COLO668 (cell line): ENCODE results near the gene PTH1R.

Experiments used
- DNase-seq: peaks from one replicate; lab custom pipeline; 2025; ENCODE audit not compliant: unreplicated experiment; lab: John Stamatoyannopoulos, UW

The PTH1R gene

GRCh38 chr3:46926871-46927717 lies 49.6 kb downstream of the PTH1R start:
- DNase-seq, result no peak

- no peak for DNase-seq
These were observed 50.2 kb downstream of the PTH1R start for GRCh38 chr3:46927718-46928073.

- DNase-seq, result no peak
These were observed 50.8 kb downstream of the PTH1R start for GRCh38 chr3:46928282-46928681.

GRCh38 chr3:46929324-46929723 lies 51.8 kb downstream of the PTH1R start:
- no peak for DNase-seq

DNA sequence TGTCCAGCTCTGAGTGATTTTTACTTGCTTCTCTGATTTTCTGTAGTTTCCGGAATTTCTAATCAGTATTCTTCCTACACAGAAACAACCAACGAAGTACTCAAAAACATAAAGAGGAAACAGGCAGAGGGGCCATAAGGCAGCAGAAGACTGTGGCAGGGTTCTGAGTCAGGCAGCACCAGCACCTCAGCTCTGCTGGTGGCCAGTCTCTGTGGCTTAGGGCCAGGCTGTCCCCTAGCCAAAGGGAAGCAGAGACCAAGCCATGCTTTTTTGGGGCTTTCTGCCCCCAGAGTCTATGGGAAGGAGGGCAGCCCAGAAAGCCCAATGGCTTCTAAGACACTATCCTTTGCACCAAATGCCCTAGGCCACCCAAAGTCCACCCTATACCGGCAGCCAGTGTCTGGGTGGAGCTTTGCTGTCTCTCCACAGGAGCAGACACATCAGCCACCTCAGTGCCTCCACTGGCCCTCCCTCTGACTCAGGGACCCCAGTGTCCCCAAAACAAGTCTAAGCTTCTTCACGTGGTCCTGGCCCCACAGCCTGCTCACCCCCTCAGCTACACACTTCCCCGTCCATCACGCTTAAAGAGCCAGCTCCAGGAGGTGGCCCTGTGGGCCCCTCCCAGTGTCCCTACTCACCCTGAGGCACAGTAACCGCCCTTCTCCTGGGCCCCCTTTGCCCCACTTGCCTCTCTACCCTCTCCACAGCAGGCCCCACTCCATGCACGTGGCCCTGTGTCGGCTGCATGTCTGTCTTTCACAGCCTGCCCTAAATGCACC lies 52.8 kb downstream of the PTH1R start:
- DNase-seq, result no peak

DNA sequence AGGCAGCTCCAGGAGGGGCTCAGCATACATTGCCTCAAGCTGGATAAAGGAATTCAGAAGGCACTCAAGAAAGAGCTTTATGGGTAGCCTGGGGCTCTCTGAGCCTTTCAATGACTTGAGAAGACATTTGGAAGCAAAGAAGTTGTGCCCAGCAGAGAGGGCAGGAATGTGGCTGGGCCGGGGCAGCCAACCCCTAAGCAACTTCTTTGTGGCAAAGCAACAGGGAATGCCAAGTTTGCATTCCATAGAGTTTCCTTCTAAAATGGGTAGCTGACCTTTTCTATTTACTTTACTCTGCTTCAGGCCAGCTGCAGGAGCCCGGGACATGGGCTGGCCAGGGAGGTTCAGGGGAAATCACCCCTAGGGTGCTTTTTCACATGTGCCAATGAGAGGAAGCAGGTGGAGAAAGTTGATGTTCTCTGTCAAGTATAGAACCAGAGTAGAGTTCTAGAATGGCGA lies 53.5 kb downstream of the PTH1R start:
- no peak for DNase-seq

GRCh38 chr3:46931631-46932331 lies 54.3 kb downstream of the PTH1R start:
- DNase-seq, result peak; percentile 59

DNA sequence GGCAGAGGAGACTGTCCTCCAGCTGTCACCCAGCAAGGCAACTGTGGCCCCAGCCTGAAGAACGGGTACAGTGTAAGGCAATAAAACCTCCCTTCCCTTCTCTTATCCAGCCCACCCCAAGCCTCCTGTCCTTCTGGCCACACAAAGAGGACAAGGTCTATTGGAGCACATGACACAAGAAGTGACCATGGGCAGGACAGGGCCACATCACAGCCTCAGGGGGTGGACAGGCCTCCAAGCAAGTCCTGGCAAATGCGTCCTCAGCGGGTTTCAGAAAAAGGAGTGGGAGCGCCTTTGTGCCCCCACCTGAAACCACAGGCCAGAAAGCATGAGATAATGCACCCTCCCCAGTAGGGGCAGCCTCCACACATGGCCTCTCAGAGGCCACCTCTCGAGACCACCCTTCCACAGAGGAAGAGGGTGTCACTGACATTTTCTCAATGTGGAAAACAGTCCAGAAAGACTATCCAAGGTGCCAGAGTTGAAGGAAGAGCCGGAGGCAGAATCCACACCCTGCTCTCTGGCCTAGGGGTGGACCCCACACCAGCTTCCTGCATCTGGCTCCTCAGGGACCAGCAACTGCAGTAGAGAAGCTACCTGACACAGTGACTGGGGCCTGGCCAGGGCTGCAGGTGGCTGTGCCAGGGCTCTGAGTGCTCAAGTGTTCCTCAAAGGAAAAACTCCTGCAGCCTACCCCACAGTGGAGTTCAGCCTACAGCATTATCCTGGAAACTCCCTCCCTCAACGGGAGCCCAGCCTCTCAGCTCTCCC lies 55.1 kb downstream of the PTH1R start:
- DNase-seq, result no peak

DNA sequence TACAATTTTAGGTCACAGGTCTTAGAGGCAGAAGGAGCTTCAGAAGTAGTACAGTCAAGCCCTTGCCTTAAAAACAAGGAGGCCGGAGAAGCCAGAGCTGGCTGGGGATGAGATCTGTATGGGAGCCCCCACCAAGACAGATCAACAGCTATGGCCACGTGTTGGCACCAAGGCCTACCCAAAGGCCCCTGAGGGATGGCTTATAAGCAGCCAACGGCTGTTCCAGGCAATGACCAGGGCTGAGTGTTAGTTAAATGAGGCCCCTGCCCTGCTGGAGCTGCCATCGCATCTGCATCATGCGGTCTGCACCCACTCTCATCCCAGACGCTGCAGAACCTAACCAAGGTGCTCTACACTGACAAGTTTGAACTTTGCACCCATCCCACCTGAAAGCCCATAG lies 55.7 kb downstream of the PTH1R start:
- no peak for DNase-seq

DNA sequence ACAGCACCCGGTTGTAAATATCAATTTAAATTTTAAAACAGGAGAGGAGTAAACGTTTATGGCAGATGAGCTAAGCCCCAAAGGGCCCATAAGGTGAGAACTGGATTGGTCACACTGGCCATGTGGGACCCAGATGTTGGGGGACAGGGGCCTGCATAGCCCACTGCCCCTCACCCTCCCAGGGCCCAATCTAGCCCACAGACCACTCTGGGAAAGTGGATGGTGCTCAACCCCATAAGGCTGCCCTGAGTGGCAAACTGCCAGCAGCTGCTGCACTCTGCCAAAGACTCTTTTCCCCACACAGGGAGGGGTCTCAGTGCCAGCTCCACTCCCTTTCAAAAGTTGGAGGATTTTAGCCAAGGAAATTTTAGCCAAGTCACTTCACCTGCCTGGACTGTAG lies 56.6 kb downstream of the PTH1R start:
- no peak for DNase-seq

- DNase-seq, result peak; percentile 33
These were observed 57.1 kb downstream of the PTH1R start for GRCh38 chr3:46934498-46935167.

DNA sequence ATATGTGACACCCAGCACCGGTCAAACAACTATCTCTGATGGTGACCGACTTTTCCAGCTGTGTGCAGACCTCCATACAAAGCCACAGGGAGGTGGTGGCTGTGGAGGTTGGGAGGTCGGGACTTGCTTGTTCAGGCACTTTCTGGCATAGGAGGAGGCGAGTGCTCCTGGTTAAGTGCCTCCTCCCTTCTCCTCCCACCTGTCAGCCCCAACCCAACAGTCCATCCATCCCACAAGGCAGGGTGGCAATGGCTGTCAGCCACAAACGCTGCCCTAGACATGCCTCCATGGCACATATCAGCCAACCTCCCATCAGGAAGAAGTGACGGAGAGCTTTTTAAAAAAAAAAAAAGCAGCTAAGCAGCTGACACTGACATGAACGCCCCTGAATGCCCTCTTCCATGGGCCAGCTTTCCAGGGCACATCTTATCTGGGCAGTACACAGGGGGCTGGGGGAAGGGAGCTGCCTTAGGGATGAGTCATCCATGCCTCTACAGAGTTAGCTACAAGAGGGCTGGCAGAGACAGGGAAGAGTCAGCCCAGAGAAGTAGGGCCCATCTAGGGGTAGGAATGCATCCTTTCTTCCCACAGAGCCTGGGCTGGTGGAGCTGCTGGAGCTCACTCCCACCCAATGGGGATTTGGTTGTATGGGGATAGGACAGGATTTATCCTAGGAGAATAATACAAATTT lies 57.8 kb downstream of the PTH1R start:
- DNase-seq, result peak; percentile 32

GRCh38 chr3:46935989-46936558 lies 58.6 kb downstream of the PTH1R start:
- DNase-seq, result no peak

DNA sequence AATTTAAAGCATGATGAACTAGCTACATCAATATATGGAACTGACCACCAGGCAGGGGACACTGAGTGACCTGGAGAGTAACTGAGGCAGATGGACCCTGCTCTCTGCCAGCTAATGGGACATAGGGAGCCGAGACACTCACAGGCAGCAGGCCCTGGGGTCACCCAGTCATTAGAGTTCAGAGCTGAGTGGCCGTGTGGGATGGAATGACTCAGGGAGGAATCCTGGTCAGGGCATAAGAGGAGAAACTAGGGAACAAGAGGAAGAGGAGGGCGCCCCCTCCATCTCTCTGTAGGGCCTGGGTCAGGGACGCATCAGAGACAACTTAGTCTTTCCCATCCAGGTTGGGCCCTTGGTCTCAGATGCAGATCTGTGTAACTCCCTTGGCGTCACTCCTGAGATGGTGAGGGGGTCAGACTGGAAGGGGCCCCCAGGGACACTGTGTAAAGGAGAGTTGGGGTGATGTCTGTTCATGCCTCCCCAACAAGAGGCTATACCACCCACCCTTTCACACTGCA lies 59.3 kb downstream of the PTH1R start:
- DNase-seq, result no peak

DNA sequence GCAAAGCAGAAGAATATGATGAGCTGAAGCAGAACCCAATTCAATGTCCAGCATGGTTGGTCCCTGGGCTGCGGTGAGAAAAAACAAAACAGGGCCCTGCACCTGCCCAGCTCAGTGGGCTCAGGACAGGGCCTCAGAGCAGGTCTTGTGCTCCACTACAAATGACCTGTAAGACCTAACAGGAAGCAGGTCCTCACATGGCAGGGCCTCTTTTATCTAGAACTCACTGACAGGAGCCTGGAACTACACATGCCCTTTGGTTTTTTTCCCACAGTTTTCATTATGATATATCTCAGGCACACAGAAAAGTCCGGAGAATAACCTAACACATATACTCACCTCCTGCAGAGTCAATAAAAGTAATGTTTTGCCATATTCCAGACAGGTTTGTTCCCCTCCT lies 60.6 kb downstream of the PTH1R start:
- DNase-seq, result no peak

DNA sequence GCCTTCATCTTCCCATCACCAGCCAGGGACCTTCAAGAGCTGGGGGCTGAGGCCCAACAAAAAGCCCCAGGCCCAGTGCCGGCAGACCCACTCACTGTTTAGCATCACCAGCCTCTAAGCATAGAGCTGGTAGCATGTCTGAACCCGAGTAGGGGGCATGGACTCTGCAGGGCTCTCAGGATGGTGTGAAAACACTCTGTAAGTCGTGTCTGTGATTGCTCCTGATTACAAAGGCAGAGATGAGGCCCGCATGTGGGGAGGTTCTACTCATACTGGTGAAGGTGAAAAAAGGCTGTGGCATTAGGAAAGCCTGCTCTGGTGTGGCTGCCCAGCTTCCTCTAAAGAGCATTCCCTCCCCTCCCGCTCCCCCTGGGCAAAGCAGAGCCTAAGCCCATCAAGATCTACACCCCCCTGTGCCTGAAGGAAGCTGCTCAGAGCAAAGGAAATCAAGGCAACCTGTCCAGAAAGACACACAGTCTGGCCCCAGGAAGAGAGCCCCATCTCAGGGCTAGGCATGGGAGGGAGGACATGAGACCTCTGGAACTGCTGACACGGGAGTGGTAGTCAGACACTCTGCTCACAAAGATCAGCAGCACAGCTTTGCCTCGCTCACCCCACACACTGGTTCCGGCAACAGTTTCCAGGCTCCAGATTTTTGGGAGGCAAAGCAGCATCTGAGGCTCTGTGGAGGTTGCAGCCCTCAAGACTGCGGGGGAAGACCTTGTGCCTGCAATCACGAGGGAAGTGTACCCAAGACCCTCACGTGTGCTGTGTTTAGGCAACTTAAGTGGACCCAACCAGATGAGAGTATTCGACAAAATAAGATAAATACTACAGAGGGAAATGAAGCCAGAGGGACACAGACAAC lies 62.3 kb downstream of the PTH1R start:
- no peak for DNase-seq

DNA sequence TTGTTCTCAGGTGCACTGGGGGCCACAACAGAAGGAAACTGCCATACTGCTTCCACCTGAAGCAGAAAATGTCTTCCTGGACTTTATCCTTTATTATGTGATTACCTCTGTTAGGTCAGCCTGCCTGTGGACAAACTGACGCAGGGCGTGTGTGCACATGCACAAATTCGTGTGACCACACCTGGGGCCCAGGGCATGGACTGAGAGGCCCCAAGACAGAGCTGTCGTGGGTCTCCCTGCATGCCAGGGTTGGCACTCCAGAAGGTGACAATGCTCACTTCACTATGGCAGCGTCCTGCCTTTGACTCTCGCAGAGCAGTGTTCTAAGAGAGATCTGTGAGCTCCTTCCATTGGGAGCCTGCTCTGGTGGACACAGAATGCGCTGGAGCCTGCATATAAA lies 64.6 kb downstream of the PTH1R start:
- DNase-seq, result no peak

DNA sequence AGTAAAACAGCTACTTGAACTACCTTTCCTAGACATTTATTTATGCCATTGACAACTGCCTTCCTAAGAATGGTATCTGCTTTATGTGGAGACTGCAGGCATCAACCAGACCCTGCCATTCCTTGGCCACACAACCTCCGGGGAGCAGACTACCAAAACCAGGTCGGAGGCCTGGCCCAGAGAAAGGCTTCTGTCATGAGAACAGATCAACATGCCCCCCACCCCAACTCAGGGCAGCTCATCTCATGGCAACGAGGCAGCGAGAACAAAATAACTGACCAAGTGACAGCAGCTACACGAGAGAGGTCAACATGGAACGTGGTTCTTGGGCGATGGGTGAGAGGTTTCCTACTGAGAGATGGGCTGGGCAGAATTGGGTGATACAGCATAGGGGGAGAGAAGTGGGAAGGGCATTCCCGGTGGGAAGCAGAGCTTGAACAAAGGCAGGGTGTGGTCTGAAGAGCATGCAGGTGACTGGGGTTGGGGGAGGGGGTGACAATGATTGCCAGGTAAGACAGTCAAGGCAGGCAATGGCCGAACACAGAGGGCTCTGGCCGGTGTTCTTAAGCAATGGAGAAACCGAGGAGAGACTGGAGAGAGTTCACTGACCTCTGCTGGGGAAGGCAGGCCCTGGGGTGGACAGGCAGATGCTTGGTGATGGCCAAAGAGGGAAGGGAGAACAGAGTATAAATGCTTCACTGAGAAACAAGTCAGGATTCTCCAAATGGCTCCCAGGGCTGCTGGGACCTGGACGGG lies 65.1 kb downstream of the PTH1R start:
- DNase-seq, result peak; percentile 53
